ENCODE results near the gene PERM1. TPM values are rescaled to one million over a fixed set of nuclear protein-coding genes. Genes with fewer than 3 reads are reported as not detected.

Gene PERM1
- total and polyA plus RNA-seq, 2 of the 8 experiments (the other 6 are each of a cell fraction or from before 2014, with no cell fraction given), result not detected

GRCh38 chr1:925561-926421, 56.1 kb downstream of the PERM1 start:
- no peak overlapping the region for H3K9ac ChIP-seq (replicated peaks in 1 of 4; ENCODE audit: extremely low read depth in 1 of 4, low read depth in 3 of 4, low read length in 3 of 4)
- H3K23ac ChIP-seq (ENCODE audit: insufficient read length), result no peak overlapping the region
- 11% methylated on average over 30 of the region's 65 CpGs; no CpG with 5 or more reads in 1 of the 2 experiments for WGBS, 2 experiments (ENCODE audit: extremely low coverage in 1 of 2, insufficient coverage in 1 of 2, insufficient read length in 1 of 2, insufficient replicate concordance in 2 of 2, low coverage in 1 of 2, low lambda C conversion rate in 2 of 2, missing lambda C conversion rate in 1 of 2)
- TF ChIP-seq SUZ12 (IDR thresholded peaks at IDR 0.05; ENCODE audit: low read length) (peak; percentile 94), RAD21 (IDR thresholded peaks at IDR 0.05 in 1 of 2, conservative IDR thresholded peaks at IDR 0.05 in 1 of 2; ENCODE audit: low read depth in 2 of 2, low read length in 2 of 2) (0 out of 4 replicates have a peak, but pooled peaks of 1 of the 2 experiments have one; percentile 9), CHD2 (IDR thresholded peaks at IDR 0.05; ENCODE audit: low read length) (no peak), SAP30 (IDR thresholded peaks at IDR 0.05; ENCODE audit: insufficient read depth, insufficient replicate concordance, low read length) (no peak), EZH2 (IDR thresholded peaks at IDR 0.05; ENCODE audit: low read depth, low read length, severe bottlenecking) (peak; percentile 93), RNF2 (IDR thresholded peaks at IDR 0.05; ENCODE audit: borderline replicate concordance, low read depth, low read length, missing control alignments, poor library complexity, severe bottlenecking) (peak; percentile 73), POLR2A (IDR thresholded peaks at IDR 0.05; ENCODE audit: control extremely low read depth in 1 of 2, low read depth in 2 of 2, low read length in 2 of 2) (no peak), MAX (IDR thresholded peaks at IDR 0.05) (0 out of 2 replicates have a peak, but pooled peaks have one; percentile 17)

More at GRCh38 chr1:925561-926421, 56.1 kb downstream of the PERM1 start:
- H2AK5ac ChIP-seq (ENCODE audit: low read depth, low read length), result no peak overlapping the region; the same call in 1 of the 2 replicates
- H4K91ac ChIP-seq (replicated peaks; ENCODE audit: insufficient read length, low read length), result no peak overlapping the region
- ChIA-PET POLR2A (ENCODE audit: partially characterized antibody) (interaction anchor here (1.2 to 2.3 kb wide), 3 partner anchors 14 to 21 kb away, joined by 7 to 14 read pairs (median 9); no protein-coding TSS in a partner anchor), CTCF (ENCODE audit: partially characterized antibody) (interaction anchor here (0.8 to 2.0 kb wide), 9 partner anchors 13 to 196 kb away, joined by 3 to 14 read pairs (median 4); no protein-coding TSS in a partner anchor)
- FAIRE-seq, result no peak
- no peaks in the 10 kb centered on the region for H3K79me1 ChIP-seq (ENCODE audit: low read depth, low read length)
- H3K14ac ChIP-seq (ENCODE audit: insufficient read length), result no peak overlapping the region
- no peak overlapping the region for H2AFZ ChIP-seq (ENCODE audit: low read length)
- peaks cover 25 to 31% of the 10 kb centered on the region in 2 experiments for H4K20me1 ChIP-seq (replicated peaks in 1 of 2; ENCODE audit: control insufficient read depth in 1 of 2, insufficient read depth in 2 of 2, low read length in 2 of 2)
- no peak overlapping the region for H4K5ac ChIP-seq (ENCODE audit: insufficient read length, low read depth, low read length)
- H3K4me2 ChIP-seq (ENCODE audit: insufficient read depth in 1 of 2, low read depth in 2 of 2, low read length in 2 of 2), result peak overlapping the region; percentile 60 to 88
- H3K27ac ChIP-seq (ENCODE audit: low read depth, low read length), result no peak overlapping the region
- H3K23me2 ChIP-seq (ENCODE audit: low read depth, low read length), result peaks cover 6% of the 10 kb centered on the region; the same call in 1 of the 2 replicates
- peaks cover 0 to 35% (median 17%) of the 10 kb centered on the region in 4 experiments; a peak in 6 of 7 replicates for H3K4me1 ChIP-seq (replicated peaks in 1 of 4; ENCODE audit: control insufficient read depth in 3 of 4, insufficient read depth in 4 of 4, low read length in 3 of 4)
- H3K18ac ChIP-seq (ENCODE audit: extremely low read depth, low read length), result peak overlapping the region; percentile 32
- H3K9me3 ChIP-seq (ENCODE audit: insufficient read depth in 2 of 2, low read depth in 1 of 2, low read length in 1 of 2), result no peaks in the 10 kb centered on the region
- DNase-seq (ENCODE audit: low read depth in 1 of 2, low spot score in 2 of 2), result no peak
- H3K79me2 ChIP-seq (ENCODE audit: control insufficient read depth in 1 of 2, insufficient read depth in 2 of 2, low read length in 2 of 2), result no peaks in the 10 kb centered on the region
- H3K36me3 ChIP-seq (ENCODE audit: control insufficient read depth in 2 of 4, insufficient read depth in 4 of 4, low read length in 3 of 4), result peaks cover 0 to 8% (median 0%) of the 10 kb centered on the region in 4 experiments; a peak in 1 of 8 replicates
- peak overlapping the region; percentile 0 to 60 (median 15); a peak in 6 of 8 replicates for H3K4me3 ChIP-seq (ENCODE audit: extremely low read depth in 1 of 4, insufficient read depth in 2 of 4, low read depth in 3 of 4, low read length in 4 of 4)
- H2BK20ac ChIP-seq (ENCODE audit: low read length), result no peak overlapping the region
- no peak overlapping the region for H2BK120ac ChIP-seq (replicated peaks; ENCODE audit: low read depth, low read length)
- H2BK12ac ChIP-seq (ENCODE audit: low read depth, low read length), result no peak overlapping the region
- no peak overlapping the region for H4K8ac ChIP-seq (ENCODE audit: extremely low read depth, insufficient read depth, low read length)
- 0 out of 2 replicates have a peak overlapping the region, but pooled peaks have one; percentile 61 for H2BK15ac ChIP-seq (ENCODE audit: low read length)
- H3K56ac ChIP-seq (replicated peaks; ENCODE audit: insufficient read length, low read depth, low read length), result no peak overlapping the region
- H3K4ac ChIP-seq (replicated peaks; ENCODE audit: insufficient read length, low read depth, low read length), result no peak overlapping the region
- H3K27me3 ChIP-seq (replicated peaks in 1 of 4; ENCODE audit: control insufficient read depth in 3 of 4, extremely low read depth in 1 of 4, insufficient read depth in 3 of 4, low read length in 3 of 4), result peaks cover 91 to 99% (median 96%) of the 10 kb centered on the region in 4 experiments
- H2BK5ac ChIP-seq (ENCODE audit: low read depth, low read length), result no peak overlapping the region
